Mesothelial cell of epicardium (in vitro differentiated cells): Measurements from ENCODE around the gene ST7L. TPM values are rescaled to one million over a fixed set of nuclear protein-coding genes. Genes with fewer than 3 reads are reported as not detected.

Experiments
- DNase-seq, 2 experiments: peaks; one replicate each; pipeline ENCODE4 v3.0.0; 2021; ENCODE audit warnings: low spot score in 2 of 2; ENCODE audit not compliant: unreplicated experiment in 2 of 2
- H3K27ac Mint-ChIP-seq: 2 replicates; pipeline ENCODE4 v1.8.0; 2021; ENCODE audit warnings: mixed read lengths
- H3K27me3 Mint-ChIP-seq: 2 replicates; pipeline ENCODE4 v1.8.0; 2021; ENCODE audit warnings: low read depth, mixed read lengths
- H3K36me3 Mint-ChIP-seq: 2 replicates; pipeline ENCODE4 v1.8.0; 2021; ENCODE audit warnings: mixed read lengths
- H3K4me1 Mint-ChIP-seq: 2 replicates; pipeline ENCODE4 v1.8.0; 2021; ENCODE audit warnings: mixed read lengths
- H3K4me3 Mint-ChIP-seq: 2 replicates; pipeline ENCODE4 v1.8.0; 2021; ENCODE audit warnings: mild to moderate bottlenecking, moderate library complexity, mixed read lengths
- H3K9me3 Mint-ChIP-seq: 2 replicates; pipeline ENCODE4 v1.8.0; 2021; ENCODE audit warnings: mixed read lengths
- total RNA-seq: library from RNA; stranded (reverse); gene quantifications from 3 replicates; pipeline ENCODE4 v1.2.1, GENCODE V29; 2021
- TF ChIP-seq, protein P1 (sequence below): fragments of 200-600 bp; sonication (generic); IDR thresholded peaks from one replicate; pipeline ENCODE4 v1.5.0; 2021; ENCODE audit warnings: antibody characterized with exemption; ENCODE audit not compliant: unreplicated experiment

The ST7L gene
- total RNA-seq, 1 donor from 2014 or later: 27.6 TPM

DNA sequence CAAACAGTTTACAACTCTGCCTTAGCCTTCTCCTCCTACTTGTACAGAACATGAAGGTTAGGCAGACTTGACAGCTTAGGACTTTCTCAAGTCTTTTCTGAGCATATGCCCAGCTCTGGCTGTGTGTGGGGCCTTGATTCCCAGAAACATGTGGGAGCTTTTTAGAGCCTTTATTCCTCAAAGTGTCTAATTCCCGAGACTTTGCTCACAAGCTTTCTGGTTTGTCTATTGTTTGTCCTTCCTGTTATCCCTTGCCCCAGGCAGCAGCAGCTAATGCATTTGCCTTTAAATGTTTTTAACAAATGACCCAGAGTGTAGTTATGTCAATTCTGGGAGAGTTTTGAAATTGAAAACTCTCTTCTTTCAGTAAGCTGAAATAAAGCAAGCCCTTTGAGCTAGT, 29.2 kb downstream of the ST7L start:
- no peak overlapping the region for H3K4me3 Mint-ChIP-seq
- TF ChIP-seq, protein P1, sequence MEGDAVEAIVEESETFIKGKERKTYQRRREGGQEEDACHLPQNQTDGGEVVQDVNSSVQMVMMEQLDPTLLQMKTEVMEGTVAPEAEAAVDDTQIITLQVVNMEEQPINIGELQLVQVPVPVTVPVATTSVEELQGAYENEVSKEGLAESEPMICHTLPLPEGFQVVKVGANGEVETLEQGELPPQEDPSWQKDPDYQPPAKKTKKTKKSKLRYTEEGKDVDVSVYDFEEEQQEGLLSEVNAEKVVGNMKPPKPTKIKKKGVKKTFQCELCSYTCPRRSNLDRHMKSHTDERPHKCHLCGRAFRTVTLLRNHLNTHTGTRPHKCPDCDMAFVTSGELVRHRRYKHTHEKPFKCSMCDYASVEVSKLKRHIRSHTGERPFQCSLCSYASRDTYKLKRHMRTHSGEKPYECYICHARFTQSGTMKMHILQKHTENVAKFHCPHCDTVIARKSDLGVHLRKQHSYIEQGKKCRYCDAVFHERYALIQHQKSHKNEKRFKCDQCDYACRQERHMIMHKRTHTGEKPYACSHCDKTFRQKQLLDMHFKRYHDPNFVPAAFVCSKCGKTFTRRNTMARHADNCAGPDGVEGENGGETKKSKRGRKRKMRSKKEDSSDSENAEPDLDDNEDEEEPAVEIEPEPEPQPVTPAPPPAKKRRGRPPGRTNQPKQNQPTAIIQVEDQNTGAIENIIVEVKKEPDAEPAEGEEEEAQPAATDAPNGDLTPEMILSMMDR: no peak

DNA sequence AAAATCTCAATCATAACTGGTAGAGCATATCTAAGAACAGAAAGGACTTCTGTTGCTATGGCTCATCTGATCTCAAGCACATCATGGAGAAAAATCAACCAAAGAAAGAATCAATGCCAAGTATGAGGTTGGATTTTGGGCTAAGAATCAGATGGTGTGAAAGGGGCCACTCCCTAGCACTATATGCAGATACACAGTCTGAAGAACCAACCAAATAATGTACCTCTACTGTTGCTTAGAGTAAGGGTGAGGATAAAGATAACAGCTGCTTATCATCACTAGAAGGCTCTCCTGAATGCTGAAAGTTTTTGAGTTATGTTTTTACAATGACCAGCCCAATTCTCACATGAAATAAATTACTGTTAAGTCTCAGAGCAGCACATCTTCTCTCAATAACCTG, 35.6 kb downstream of the ST7L start:
- TF ChIP-seq, protein P1: no peak
- peaks cover 34% of the 10 kb centered on the region for H3K36me3 Mint-ChIP-seq
- no peaks in the 10 kb centered on the region for H3K4me1 Mint-ChIP-seq
- peaks cover 9% of the 10 kb centered on the region for H3K9me3 Mint-ChIP-seq
- no peak for DNase-seq
- H3K27ac Mint-ChIP-seq: peak overlapping the region; percentile 1
- H3K27me3 Mint-ChIP-seq: no peaks in the 10 kb centered on the region
- H3K4me3 Mint-ChIP-seq: no peak overlapping the region

More for the DNA sequence above, 29.2 kb downstream of the ST7L start:
- H3K9me3 Mint-ChIP-seq: peaks cover 28% of the 10 kb centered on the region
- peaks cover 21% of the 10 kb centered on the region for H3K4me1 Mint-ChIP-seq
- no peak overlapping the region for H3K27ac Mint-ChIP-seq
- H3K27me3 Mint-ChIP-seq: no peaks in the 10 kb centered on the region
- DNase-seq: no peak
- peaks cover 47% of the 10 kb centered on the region for H3K36me3 Mint-ChIP-seq

DNA sequence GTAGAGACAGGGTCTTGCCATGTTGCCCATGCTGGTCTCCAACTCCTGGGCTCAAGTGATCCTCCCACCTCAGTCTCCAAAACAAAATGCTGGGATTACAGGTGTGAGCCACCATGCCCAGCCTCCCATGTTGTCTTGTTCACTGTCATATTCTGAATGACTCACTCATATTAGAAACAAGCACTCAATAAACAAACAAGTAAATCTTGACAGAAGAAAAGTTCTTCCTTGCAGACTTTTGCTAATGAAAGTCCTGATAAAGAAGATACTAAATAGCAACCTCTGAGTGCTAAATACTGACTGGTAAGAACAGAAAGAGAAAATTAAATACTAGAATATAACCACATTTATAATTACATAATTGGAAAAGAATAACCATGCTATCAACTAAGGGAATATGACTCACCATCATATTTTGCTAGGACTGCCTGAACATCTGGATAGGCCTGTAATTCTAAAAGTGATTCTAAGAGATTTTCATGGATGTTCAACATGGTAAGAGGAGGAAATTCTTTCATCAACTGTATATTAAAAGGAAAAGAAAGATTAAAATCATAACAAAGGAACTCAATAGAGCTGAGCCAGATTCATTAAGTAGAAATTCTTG, 37.3 kb downstream of the ST7L start:
- Mint-ChIP-seq H3K9me3 (no peaks in the 10 kb centered on the region), H3K4me1 (peaks cover 7% of the 10 kb centered on the region), H3K27me3 (no peaks in the 10 kb centered on the region), H3K36me3 (peaks cover 27% of the 10 kb centered on the region), H3K27ac (no peak overlapping the region), H3K4me3 (no peak overlapping the region)
- no peak for DNase-seq
- TF ChIP-seq, protein P1: no peak

DNA sequence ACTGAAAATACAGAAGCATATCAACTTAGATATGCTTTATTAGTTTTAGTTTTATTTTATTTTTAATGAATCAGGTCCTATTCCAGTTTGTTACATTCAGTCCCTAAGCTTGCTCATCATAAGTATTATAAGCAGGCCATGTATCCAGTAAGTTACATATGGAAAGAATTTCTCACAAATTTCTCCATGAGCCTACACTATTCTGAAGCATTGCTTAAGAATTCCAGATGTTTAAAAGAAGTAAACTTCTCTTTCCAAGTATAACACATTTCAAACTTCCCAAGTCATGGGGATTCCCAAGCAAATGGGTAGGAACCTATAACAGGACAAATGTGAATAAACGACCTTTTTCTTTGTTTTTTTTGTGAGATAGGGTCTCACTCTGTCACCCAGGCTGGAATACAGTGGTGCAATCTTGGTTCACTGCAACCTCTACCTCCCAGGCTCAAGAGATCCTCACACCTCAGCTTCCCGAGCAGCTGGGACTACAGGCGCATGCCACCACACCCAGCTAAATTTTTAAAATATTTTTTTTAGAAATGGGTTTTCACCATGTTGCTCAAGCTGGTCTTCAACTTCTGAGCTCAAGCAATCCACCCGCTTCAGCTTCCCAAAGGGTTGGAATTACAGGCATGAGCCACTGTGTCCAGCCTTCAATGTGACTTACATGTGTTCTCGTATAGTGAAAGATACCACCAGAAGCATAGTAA, 39.0 kb downstream of the ST7L start:
- Mint-ChIP-seq H3K4me3 (no peak overlapping the region), H3K36me3 (peaks cover 34% of the 10 kb centered on the region), H3K27me3 (no peaks in the 10 kb centered on the region), H3K4me1 (peaks cover 14% of the 10 kb centered on the region), H3K27ac (no peak overlapping the region), H3K9me3 (no peaks in the 10 kb centered on the region)
- DNase-seq: no peak
- TF ChIP-seq, protein P1: no peak

DNA sequence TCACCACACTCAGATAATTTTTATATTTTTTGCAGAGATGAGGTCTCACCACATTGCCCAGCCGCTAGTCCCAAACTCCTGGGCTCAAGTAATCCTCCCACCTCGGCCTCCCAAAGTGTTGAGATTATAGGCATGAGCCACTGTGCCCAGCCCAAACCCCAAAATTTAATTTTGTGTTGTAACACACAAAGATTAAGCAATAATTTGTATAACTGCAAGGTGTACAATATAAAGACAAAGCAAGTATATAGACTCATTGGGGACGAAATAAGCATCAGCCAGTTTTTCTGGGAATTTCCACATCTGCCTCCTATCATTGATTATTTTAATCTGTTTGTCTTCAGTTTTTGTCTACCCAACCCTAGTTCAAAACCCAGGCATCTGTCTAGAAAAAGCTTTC, 42.7 kb downstream of the ST7L start:
- Mint-ChIP-seq H3K27ac (peak overlapping the region; percentile 48), H3K36me3 (peaks cover 44% of the 10 kb centered on the region), H3K4me1 (peaks cover 14% of the 10 kb centered on the region), H3K4me3 (no peak overlapping the region), H3K9me3 (peaks cover 7% of the 10 kb centered on the region), H3K27me3 (no peaks in the 10 kb centered on the region)
- no peak for DNase-seq
- TF ChIP-seq, protein P1: no peak
